OCI-LY1 (cell line): ENCODE results near the gene UGT1A9.

ENCODE experiments used
- CTCF ChIP-seq: fragments of 200-600 bp; sonication (generic), shearing (Covaris generic); IDR thresholded peaks from 2 replicates; pipeline ENCODE4 v1.5.1; 2017; ENCODE audit warnings: mild to moderate bottlenecking, antibody characterized with exemption, low read length, moderate library complexity, mixed read lengths
- EZH2 ChIP-seq: fragments of 200-600 bp; sonication (generic), shearing (Covaris generic); IDR thresholded peaks from 2 replicates; pipeline ENCODE4 v1.8.0; 2017; ENCODE audit warnings: borderline replicate concordance, mixed run types, mild to moderate bottlenecking, antibody characterized with exemption, low read length, moderate library complexity, mixed read lengths

DNA sequence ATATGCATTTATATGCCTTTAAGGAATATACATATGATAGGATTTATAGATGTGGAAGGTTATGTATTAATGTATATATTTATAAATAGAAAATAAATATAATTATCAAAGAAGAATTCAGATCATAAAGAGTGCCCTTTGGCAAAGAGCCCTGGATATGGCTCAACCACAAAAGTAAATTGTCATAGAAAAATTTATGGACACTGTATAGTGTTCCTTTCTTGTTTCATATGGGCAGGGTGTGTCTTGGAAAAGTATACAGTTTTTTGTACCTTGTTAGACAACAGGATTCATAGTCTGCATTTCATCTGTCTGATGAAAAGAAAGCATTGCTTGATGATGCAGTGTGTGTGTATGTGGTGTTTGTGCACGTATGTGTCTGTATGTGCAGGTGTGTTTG lies 12.9 kb downstream of the UGT1A9 start:
- no peak for TF ChIP-seq CTCF
- no peak for TF ChIP-seq EZH2
